IPS-18a (cell line): ENCODE results near the gene PDE4C.
A peak's percentile ranks its signal among the peaks of the same experiment; 100 is the strongest.

Source experiments
- H3K27ac ChIP-seq: one replicate; pipeline ENCODE4 v1.5.1; 2013; ENCODE audit warnings: low read length
- H3K27me3 ChIP-seq: one replicate; pipeline ENCODE4 v1.6.1; 2013; ENCODE audit warnings: mild to moderate bottlenecking, low read length; ENCODE audit not compliant: control insufficient read depth, insufficient read depth
- H3K36me3 ChIP-seq: one replicate; pipeline ENCODE4 v1.6.1; 2013; ENCODE audit warnings: low read depth, low read length; ENCODE audit not compliant: control insufficient read depth
- H3K4me1 ChIP-seq: one replicate; pipeline ENCODE4 v1.6.1; 2013; ENCODE audit warnings: low read depth, low read length; ENCODE audit not compliant: control insufficient read depth
- H3K4me3 ChIP-seq: one replicate; pipeline ENCODE4 v1.5.1; 2013; ENCODE audit warnings: low read length
- H3K9ac ChIP-seq: one replicate; pipeline ENCODE4 v1.6.1; 2013; ENCODE audit warnings: mild to moderate bottlenecking, low read length, moderate library complexity
- H3K9me3 ChIP-seq: one replicate; pipeline ENCODE4 v1.6.1; 2013; ENCODE audit warnings: low read depth, low read length; ENCODE audit not compliant: control insufficient read depth

Gene PDE4C

GRCh38 chr19:18203408-18203862 is 22.8 kb downstream of the PDE4C start:
- Histone ChIP-seq H3K9ac (no peak overlapping the region), H3K27me3 (peaks cover 4% of the 10 kb centered on the region), H3K36me3 (peaks cover 1% of the 10 kb centered on the region), H3K4me1 (peaks cover 3% of the 10 kb centered on the region), H3K4me3 (peak overlapping the region; percentile 58), H3K9me3 (no peaks in the 10 kb centered on the region), H3K27ac (no peak overlapping the region)

DNA sequence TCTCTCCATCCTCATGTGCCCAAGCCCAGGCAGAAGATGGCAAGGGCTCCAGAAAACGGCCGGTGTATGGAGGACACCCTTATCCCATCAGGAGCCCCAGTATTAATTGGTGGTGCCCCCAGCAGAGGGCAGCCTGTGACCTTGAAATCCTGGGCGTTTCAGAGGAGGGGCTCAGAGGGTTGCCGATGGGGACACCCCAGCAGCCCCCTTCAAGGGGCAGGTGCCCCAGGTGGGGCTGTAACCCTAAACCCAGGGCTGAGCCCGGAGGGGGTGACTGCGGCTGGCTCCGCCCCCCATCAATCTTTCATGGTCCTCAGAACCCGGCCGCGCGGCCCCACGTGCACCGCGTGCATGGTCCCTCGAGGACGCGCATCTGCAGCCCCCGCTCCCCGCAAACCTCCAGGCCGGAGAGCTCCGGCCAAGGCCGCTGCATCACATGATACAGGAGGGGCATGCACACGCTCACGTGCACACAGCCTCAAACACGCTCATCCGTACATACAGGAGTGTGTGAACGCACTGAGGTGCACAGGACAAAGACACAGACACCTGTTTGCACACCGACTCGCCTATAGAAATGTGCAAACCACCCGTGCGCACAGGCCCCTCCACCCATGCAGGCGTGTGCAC is 23.3 kb downstream of the PDE4C start:
- H3K27ac ChIP-seq: no peak overlapping the region
- H3K9ac ChIP-seq: no peak overlapping the region
- H3K4me1 ChIP-seq: peaks cover 3% of the 10 kb centered on the region

DNA sequence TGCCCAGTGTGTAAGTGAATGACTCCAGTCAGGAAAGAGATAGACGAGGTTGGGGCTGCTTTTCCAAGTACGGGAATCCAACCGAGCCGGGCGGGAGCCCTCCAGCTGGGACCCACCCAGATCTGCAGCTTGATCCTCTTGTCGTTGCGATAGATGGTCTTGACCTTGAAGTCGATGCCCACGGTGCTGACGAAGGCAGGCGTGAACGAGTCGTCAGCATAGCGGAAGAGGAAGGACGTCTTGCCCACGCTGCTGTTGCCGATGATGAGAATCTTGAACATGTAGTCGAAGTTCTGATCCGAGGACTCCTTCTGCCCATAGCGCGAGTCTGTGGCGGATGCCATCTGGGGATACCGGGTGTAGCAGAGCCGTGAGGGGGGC is 23.9 kb downstream of the PDE4C start:
- Histone ChIP-seq H3K9ac (no peak overlapping the region), H3K27ac (no peak overlapping the region), H3K4me3 (no peak overlapping the region)

More for the DNA sequence above, 23.3 kb downstream of the PDE4C start:
- peak overlapping the region; percentile 58 for H3K4me3 ChIP-seq
- H3K9me3 ChIP-seq: no peaks in the 10 kb centered on the region
- peaks cover 4% of the 10 kb centered on the region for H3K27me3 ChIP-seq
- peaks cover 4% of the 10 kb centered on the region for H3K36me3 ChIP-seq

DNA sequence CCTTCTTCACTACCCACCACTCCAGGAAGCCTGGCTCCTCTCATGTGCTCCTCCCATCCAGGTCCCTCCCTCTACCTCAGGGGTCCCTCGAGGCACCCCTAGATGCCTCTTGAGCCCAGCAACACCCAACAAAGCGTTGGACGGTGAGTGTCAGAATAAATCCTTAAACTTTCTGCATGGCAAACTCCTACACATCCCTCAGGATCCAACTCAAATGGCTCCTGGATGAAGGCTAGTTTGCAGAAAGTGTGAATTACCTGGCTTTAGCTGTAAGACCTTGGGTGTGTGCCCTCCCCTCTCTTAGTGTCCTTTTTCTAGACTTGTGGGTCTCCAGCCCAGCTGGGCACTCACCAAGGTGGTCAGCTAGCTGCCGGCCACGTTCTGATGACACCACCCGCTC is 27.9 kb downstream of the PDE4C start:
- Histone ChIP-seq H3K36me3 (peaks cover 12% of the 10 kb centered on the region), H3K27me3 (peaks cover 3% of the 10 kb centered on the region), H3K27ac (no peak overlapping the region), H3K4me1 (peaks cover 7% of the 10 kb centered on the region), H3K4me3 (no peak overlapping the region), H3K9me3 (no peaks in the 10 kb centered on the region), H3K9ac (no peak overlapping the region)

More for the DNA sequence above, 23.9 kb downstream of the PDE4C start:
- Histone ChIP-seq H3K9me3 (no peaks in the 10 kb centered on the region), H3K4me1 (peaks cover 3% of the 10 kb centered on the region), H3K36me3 (peaks cover 4% of the 10 kb centered on the region), H3K27me3 (peaks cover 4% of the 10 kb centered on the region)

- Histone ChIP-seq H3K27ac (no peak overlapping the region), H3K4me1 (peaks cover 7% of the 10 kb centered on the region), H3K9ac (no peak overlapping the region), H3K9me3 (no peaks in the 10 kb centered on the region), H3K36me3 (peaks cover 12% of the 10 kb centered on the region), H3K27me3 (no peaks in the 10 kb centered on the region), H3K4me3 (no peak overlapping the region)
Measured at GRCh38 chr19:18197941-18198340, 28.3 kb downstream of the PDE4C start.

DNA sequence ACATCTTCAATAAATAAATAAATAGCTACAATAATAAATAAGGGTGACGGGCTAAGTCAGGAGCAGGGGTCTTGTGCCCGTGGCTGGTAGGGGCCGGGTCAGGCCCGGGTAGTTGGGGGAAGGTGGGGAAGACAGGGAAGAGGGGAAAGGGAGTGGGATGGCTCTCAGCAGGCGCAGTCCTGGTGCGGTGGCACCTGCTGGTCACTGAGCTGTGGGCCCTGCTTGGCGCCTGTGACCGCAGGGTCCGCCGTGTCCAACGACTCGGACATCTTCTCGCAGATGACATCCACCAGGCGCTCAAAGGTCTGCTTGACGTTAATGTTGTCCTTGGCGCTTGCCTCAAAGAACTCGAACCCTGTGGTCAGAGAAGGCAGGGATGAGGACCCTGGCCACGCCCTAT is 28.9 kb downstream of the PDE4C start:
- no peaks in the 10 kb centered on the region for H3K27me3 ChIP-seq
- H3K4me1 ChIP-seq: peaks cover 9% of the 10 kb centered on the region
- H3K36me3 ChIP-seq: peaks cover 12% of the 10 kb centered on the region
- H3K4me3 ChIP-seq: no peak overlapping the region
- no peak overlapping the region for H3K27ac ChIP-seq
- no peaks in the 10 kb centered on the region for H3K9me3 ChIP-seq
- no peak overlapping the region for H3K9ac ChIP-seq

- peaks cover 13% of the 10 kb centered on the region for H3K4me1 ChIP-seq
- no peaks in the 10 kb centered on the region for H3K27me3 ChIP-seq
- peaks cover 12% of the 10 kb centered on the region for H3K36me3 ChIP-seq
- no peak overlapping the region for H3K4me3 ChIP-seq
- H3K27ac ChIP-seq: no peak overlapping the region
- H3K9ac ChIP-seq: no peak overlapping the region
- H3K9me3 ChIP-seq: no peaks in the 10 kb centered on the region
Measured at GRCh38 chr19:18196511-18196845, 29.8 kb downstream of the PDE4C start.

DNA sequence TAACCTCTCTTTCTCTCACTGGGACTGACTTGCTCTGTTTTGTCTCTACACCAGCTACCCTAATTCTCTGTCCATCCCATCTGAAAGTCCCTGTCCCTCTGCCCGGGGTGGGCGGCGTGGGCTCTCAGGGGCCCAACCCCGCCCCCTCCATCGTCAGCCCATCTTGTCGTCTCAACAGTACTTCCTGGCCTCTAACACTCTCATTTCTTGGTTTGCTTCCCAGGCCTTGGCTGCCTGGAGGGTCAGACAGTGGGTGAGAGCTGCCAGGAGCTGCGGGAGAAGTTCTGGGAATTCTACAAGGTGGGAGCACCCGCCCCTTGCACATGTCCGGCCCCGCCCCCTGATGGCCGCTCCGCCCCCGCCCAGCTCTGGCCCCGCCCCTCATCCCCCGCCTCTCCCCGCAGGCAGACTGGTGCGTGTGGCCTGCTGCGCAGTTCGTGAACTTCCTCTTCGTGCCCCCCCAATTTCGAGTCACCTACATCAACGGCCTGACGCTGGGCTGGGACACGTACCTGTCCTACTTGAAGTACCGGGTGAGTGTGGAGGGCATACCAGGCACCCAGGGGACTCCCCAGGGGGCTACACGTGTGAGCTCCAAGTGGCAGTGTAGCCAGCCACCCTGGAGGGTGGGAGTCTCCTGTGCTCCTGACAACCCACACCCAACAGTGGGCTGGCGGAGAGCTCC is 31.5 kb downstream of the PDE4C start:
- no peak overlapping the region for H3K9ac ChIP-seq
- no peaks in the 10 kb centered on the region for H3K27me3 ChIP-seq
- no peaks in the 10 kb centered on the region for H3K9me3 ChIP-seq
- H3K36me3 ChIP-seq: peaks cover 12% of the 10 kb centered on the region
- no peak overlapping the region for H3K27ac ChIP-seq
- peak overlapping the region; percentile 88 for H3K4me3 ChIP-seq
- peaks cover 13% of the 10 kb centered on the region for H3K4me1 ChIP-seq

- no peak overlapping the region for H3K27ac ChIP-seq
- H3K4me3 ChIP-seq: peak overlapping the region; percentile 88
- no peaks in the 10 kb centered on the region for H3K9me3 ChIP-seq
- H3K9ac ChIP-seq: no peak overlapping the region
- no peaks in the 10 kb centered on the region for H3K27me3 ChIP-seq
- peaks cover 12% of the 10 kb centered on the region for H3K36me3 ChIP-seq
- peaks cover 13% of the 10 kb centered on the region for H3K4me1 ChIP-seq
Measured at GRCh38 chr19:18194181-18194530, 32.1 kb downstream of the PDE4C start.

DNA sequence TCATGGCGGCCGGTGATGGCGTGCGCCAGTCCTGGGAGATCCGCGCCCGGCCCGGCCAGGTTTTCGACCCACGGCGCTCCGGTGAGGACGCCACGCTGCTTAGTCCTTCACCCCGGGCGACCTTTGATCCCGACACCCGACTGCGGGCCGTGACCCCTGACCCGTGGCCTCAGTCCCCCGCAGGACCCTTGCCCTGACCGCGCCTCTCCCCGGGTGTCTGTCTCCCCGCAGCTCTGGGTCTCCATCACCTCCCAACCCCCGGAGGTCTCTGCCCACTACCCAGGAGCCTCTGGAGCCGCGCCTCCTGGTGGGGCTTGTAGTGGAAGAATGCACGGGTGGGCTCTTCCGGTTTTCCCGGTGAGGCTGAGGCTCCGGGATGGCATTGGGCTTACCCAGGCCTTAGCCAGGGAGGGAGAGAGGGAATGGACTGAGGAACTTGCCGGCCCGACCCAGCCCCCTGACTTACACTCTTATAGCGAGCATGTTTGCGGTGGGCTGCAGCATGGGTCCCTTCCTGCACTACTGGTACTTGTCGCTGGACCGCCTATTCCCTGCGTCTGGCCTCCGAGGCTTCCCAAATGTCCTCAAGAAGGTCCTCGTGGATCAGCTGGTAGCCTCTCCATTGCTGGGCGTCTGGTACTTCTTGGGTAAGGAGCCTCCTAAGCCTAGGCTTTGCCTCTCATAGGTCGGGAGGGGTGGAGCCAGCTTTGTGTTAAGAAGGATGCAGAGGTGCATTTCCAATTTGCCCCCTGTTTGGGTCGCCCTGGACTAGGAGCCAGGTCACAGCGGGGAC is 32.7 kb downstream of the PDE4C start:
- H3K4me1 ChIP-seq: peaks cover 13% of the 10 kb centered on the region
- no peaks in the 10 kb centered on the region for H3K27me3 ChIP-seq
- peak overlapping the region; percentile 88 for H3K4me3 ChIP-seq
- no peaks in the 10 kb centered on the region for H3K9me3 ChIP-seq
- H3K9ac ChIP-seq: peak overlapping the region; percentile 69
- no peak overlapping the region for H3K27ac ChIP-seq
- H3K36me3 ChIP-seq: peaks cover 12% of the 10 kb centered on the region

DNA sequence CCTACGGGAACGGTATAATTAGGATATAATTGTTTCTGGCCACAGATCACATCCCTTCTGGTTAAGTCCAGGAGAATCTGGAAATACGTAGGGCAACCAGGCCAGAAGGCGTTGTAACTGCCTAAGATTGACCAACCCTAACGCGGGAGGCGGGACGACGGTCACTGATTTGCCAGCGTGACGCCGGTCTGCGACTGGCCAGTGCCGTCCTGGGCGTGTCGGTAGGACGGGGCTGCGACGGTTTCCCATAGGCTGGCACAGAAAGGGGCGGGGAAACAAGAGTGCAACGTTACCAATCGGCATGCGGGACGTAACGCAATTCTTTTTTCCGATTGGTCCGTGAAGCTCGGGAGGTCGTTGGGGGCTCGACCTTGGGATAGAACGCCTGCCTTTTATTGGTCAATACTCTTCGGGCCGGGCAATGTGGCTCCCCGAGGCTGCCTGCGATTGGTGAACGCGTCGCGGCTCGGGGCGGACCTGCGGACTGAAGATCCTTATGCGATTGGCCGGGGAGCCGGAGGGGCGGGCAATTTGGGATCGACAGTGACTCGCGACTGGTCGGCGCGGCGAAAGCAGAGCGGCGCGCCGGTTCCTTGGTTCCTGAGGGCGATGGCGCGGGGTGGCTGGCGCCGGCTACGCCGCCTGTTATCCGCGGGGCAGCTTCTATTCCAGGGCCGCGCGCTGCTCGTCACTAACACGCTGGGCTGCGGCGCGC is 33.4 kb downstream of the PDE4C start, which contains the start of gene MPV17L2:
TSS of gene MPV17L2 (plus strand) at position 546 of the 715 bp plus-strand sequence. CDS start at position 610, 64 bp downstream.
- Histone ChIP-seq H3K27me3 (no peaks in the 10 kb centered on the region), H3K27ac (no peak within 1 kb of the TSS)

More for the DNA sequence above, 33.4 kb downstream of the PDE4C start, which contains the start of gene MPV17L2:
- Histone ChIP-seq H3K4me1 (peaks cover 13% of the 10 kb centered on the region), H3K9me3 (no peaks in the 10 kb centered on the region), H3K9ac (peak within 1 kb of the TSS; percentile 69), H3K4me3 (peak within 1 kb of the TSS; percentile 88), H3K36me3 (peaks cover 8% of the 10 kb centered on the region)
